ENCODE data around the gene UBE2U.

The UBE2U gene

GRCh38 chr1:64292399-64292798 lies 89.0 kb downstream of the UBE2U start:
- DNase-seq (ENCODE audit: low read depth in 2 of 2), result no peak

GRCh38 chr1:64293820-64294219 lies 90.4 kb downstream of the UBE2U start:
- DNase-seq (ENCODE audit: low read depth in 2 of 2), result no peak

- DNase-seq (ENCODE audit: low read depth in 2 of 2), result no peak
Measured at GRCh38 chr1:64295136-64295535, 91.7 kb downstream of the UBE2U start.

DNA sequence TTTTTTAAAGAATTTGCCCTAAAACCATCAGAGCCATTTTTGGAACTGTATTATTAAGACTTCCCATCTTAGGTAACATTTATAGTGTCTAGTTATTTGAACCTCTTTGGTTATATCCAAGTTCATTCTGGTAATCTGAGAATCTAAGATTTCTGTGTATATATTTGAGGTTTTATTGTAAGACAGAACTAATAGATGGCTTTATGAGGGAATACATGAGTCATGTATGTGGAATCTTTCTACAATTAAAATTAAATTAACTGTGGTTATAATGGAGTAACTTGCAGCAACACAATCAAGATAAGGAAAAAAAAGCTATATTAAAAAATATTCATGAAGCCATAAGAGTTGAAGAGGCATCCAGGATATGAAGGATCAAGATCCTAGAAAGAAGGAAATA lies 92.1 kb downstream of the UBE2U start:
- no peak for DNase-seq (ENCODE audit: low read depth in 2 of 2)

- no peak for DNase-seq (ENCODE audit: low read depth in 2 of 2)
Measured at GRCh38 chr1:64296459-64296858, 93.0 kb downstream of the UBE2U start.

- no peak for DNase-seq (ENCODE audit: low read depth in 2 of 2)
Measured at GRCh38 chr1:64302194-64302593, 98.8 kb downstream of the UBE2U start.

DNA sequence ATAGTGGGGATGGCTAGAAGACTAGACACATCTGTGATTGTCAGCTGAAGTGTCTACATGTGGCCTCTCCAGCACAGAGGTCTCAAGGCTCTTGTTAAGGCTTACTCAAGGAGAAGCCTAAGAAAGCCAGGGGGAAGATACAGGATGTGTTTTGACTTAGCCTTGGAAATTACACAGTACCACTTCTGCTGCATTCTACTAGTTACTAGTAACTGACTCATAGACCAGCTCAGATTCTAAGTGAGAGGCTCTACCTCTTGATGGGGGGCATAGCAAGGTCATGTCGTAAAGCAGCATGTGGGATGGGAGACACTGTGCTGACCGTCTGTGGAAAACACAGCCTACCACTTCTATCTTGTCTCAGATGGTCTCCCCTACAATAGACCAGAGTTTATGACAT lies 99.5 kb downstream of the UBE2U start:
- DNase-seq (ENCODE audit: low read depth in 2 of 2), result no peak

DNA sequence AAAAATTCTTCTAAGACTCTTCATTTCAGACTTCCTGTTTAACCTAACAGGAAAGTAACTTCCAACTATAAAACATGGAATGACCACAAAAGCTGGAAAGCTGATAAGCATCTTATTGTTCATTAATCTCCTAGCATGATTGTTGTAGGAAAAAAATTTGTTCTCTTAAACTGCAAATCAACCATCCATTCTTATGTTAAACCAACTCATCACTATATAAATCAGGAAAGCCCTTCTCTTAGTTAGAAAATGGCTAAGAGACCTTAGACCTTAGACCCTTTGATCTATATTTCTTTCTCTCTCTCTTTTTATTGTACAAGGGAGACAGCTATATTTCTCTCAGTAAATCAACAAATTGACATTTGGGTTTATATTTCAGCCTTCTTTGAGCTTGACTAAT lies 101.4 kb downstream of the UBE2U start:
- no peak for DNase-seq (ENCODE audit: low read depth in 2 of 2)

DNA sequence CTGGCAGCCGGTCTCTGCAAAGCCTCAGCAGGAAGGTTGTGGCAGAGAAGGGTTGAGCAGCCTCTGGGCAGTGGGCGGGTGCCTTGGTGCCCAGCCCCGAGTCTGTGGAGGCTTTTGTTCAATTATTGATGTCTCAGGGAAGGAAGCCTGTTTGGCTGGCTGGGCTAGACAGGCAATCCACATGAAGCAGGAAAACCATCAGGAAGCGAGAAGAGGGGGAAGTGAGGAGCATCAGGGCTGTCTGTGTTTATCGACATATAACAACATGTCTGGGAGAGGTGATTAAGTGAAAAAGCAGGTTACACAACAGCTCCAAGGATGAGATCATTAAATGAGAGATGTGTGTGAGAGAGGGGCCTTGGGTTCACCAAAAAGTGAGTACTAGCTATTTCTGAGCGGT lies 105.4 kb downstream of the UBE2U start:
- no peak for DNase-seq (ENCODE audit: low read depth in 2 of 2)

DNA sequence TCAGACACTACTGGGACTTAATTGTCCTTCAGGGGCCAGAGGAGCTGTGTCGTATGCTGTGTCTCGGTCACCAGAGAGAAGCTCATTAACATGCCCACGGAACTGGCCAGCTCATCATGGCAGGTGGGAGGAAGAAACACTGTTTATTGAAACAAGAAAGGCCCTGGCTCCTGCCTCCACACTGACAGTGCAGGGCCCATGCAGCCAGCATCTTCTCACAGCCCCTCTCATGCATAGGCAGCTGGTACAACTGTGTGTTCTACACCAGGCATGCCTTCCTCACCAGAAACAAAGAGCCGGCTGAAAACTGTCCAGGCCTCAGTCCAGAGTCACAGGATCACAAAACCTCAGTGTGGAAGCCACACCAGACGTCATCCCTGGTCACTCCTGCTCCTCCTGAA lies 106.0 kb downstream of the UBE2U start:
- DNase-seq (ENCODE audit: low read depth in 2 of 2), result no peak

DNA sequence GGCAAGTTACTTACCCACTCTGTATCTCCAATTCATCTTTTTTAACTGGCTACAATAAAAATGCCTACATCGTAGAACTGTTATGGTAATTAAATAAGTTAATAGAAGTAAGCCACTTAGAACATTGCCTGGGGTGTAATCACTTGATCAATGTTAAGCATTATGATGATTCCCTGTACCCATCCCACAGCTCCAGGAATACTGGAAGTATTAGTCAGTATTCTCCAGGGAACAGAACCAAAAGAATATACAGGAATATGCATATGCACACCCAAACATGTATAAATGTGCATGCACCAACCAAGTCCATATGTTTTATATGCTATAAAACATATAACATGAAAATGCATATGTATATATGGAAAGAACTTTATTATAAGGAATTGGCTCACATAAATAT lies 107.3 kb downstream of the UBE2U start:
- no peak for DNase-seq (ENCODE audit: low read depth in 2 of 2)

- no peak for DNase-seq (ENCODE audit: low read depth in 2 of 2)
Measured at GRCh38 chr1:64312431-64312830, 109.0 kb downstream of the UBE2U start.

DNA sequence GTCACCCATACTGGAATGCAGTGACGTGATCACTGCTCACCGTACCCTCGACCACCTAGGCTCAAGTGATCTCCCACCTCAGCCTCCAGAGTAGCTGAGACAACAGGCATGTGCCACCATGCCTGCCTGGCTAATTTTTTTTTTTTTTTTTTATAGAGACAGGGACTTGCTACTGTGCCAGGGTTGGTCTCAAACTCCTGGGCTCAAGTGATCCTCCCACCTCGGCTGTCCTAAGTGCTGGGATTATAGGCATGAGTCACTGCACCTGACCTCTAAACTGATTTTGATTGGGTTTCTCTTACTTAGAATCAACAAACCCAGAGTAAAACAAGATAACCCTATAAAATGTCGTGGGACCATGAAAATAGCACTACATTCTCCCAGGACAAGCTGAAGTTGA lies 112.0 kb downstream of the UBE2U start:
- DNase-seq (ENCODE audit: low read depth in 2 of 2), result no peak

Data from stimulated activated CD8-positive, alpha-beta memory T cell treated with anti-CD3 and anti-CD28 coated beads, Interleukin-2, amount 100 ng/mL, for 1 hour (primary cell).